Measurements from ENCODE around the gene FOCAD.

The FOCAD gene

DNA sequence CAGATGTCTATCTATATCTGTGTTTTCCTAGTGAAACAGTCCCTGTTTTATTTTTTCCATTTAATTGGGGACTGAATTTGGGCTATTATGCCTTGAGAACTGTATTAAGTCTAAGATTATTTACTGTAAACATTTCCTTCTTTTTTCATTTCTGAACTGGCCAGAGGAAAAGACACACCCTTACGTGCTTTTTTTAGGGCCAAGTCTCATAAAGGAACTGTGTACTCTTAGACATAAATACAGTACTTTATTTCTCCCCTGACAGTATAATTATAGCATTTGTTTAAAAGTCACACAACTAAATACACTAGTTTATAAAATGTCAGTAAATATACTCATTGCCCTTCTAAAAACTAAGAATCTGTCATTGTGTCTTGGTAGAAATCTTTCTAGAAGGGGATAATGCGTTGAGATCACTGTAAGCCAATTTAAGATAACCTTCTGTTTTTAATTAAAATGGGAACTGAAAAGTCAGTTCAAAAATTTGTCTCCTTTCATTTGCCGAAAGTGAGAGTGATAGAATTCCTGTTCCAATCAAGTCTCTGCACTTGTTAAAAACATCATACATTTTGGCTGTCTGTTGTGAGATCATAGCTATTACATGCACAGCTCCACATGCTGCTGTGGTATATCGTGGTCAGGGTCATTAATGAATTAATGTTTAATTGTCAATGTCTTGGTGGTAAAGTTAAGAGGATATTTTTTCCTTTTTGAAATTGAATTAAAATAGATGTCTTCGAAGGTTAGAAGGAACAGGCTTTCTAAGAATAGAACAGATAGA, 132.1 kb downstream of the FOCAD start:
- Histone ChIP-seq H3K9me3 (no peaks in the 10 kb centered on the region), H3K27me3 (no peaks in the 10 kb centered on the region), H3K4me3 (ENCODE audit: low read depth in 1 of 2, low read length in 1 of 2) (no peak overlapping the region), H3K27ac (no peak overlapping the region), H3K4me1 (ENCODE audit: control insufficient read depth in 1 of 2, insufficient read depth in 1 of 2, low read depth in 1 of 2, low read length in 1 of 2) (no peaks in the 10 kb centered on the region), H3K36me3 (no peaks in the 10 kb centered on the region)
- TF ChIP-seq, protein P1, sequence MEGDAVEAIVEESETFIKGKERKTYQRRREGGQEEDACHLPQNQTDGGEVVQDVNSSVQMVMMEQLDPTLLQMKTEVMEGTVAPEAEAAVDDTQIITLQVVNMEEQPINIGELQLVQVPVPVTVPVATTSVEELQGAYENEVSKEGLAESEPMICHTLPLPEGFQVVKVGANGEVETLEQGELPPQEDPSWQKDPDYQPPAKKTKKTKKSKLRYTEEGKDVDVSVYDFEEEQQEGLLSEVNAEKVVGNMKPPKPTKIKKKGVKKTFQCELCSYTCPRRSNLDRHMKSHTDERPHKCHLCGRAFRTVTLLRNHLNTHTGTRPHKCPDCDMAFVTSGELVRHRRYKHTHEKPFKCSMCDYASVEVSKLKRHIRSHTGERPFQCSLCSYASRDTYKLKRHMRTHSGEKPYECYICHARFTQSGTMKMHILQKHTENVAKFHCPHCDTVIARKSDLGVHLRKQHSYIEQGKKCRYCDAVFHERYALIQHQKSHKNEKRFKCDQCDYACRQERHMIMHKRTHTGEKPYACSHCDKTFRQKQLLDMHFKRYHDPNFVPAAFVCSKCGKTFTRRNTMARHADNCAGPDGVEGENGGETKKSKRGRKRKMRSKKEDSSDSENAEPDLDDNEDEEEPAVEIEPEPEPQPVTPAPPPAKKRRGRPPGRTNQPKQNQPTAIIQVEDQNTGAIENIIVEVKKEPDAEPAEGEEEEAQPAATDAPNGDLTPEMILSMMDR (IDR thresholded peaks at IDR 0.05): no peak

GRCh38 chr9:20823051-20823450, 139.0 kb downstream of the FOCAD start:
- no peak overlapping the region for H3K27ac ChIP-seq
- H3K27me3 ChIP-seq: no peaks in the 10 kb centered on the region
- H3K9me3 ChIP-seq: no peaks in the 10 kb centered on the region
- H3K36me3 ChIP-seq: peaks cover 14% of the 10 kb centered on the region
- TF ChIP-seq, protein P1 (IDR thresholded peaks at IDR 0.05): no peak
- no peak overlapping the region for H3K4me3 ChIP-seq (ENCODE audit: low read depth in 1 of 2, low read length in 1 of 2)
- H3K4me1 ChIP-seq (ENCODE audit: control insufficient read depth in 1 of 2, insufficient read depth in 1 of 2, low read depth in 1 of 2, low read length in 1 of 2): no peaks in the 10 kb centered on the region

DNA sequence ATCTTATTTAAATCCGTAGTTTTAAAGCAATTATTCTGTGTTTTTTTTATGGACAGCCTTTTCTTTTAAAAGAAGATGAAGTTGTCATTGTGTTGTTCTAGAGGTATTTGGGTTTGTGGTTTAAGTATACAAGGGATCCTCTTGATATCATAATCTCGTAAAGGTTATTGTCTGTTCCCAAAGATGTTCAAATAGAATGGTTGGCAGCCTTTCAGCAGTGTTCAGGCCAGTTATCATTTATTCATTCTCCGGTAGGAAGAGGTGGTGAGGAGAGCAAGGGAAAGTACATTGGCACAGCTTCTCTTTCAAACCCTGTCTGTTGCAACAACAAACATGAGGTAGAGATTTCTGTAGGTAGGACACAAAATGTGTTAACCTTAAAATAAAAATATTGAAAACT, 147.0 kb downstream of the FOCAD start:
- no peaks in the 10 kb centered on the region for H3K4me1 ChIP-seq (ENCODE audit: control insufficient read depth in 1 of 2, insufficient read depth in 1 of 2, low read depth in 1 of 2, low read length in 1 of 2)
- no peaks in the 10 kb centered on the region for H3K27me3 ChIP-seq
- H3K36me3 ChIP-seq: no peaks in the 10 kb centered on the region
- TF ChIP-seq, protein P1 (IDR thresholded peaks at IDR 0.05): no peak
- H3K27ac ChIP-seq: no peak overlapping the region
- no peak overlapping the region for H3K4me3 ChIP-seq (ENCODE audit: low read depth in 1 of 2, low read length in 1 of 2)
- no peaks in the 10 kb centered on the region for H3K9me3 ChIP-seq

DNA sequence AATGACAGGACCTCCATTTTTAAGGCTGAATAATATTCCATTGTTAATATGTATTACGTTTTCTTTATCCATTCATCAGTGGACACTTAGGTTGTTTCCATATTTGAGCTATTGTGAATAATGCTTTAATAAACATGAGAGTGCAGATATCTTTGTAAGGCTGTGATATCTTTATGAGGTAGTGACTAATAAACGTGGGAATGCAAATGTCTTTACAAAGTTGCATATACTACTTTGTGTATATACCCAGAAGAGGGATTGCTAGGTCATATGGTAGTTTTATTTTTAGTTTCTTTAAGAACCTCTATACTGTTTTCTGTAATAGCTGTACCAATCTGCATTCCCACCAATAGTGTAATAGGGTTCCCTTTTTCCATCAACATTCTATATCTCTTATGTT, 148.7 kb downstream of the FOCAD start:
- no peaks in the 10 kb centered on the region for H3K4me1 ChIP-seq (ENCODE audit: control insufficient read depth in 1 of 2, insufficient read depth in 1 of 2, low read depth in 1 of 2, low read length in 1 of 2)
- H3K27ac ChIP-seq: no peak overlapping the region
- H3K27me3 ChIP-seq: no peaks in the 10 kb centered on the region
- H3K9me3 ChIP-seq: no peaks in the 10 kb centered on the region
- TF ChIP-seq, protein P1 (IDR thresholded peaks at IDR 0.05): no peak
- no peak overlapping the region for H3K4me3 ChIP-seq (ENCODE audit: low read depth in 1 of 2, low read length in 1 of 2)
- no peaks in the 10 kb centered on the region for H3K36me3 ChIP-seq

DNA sequence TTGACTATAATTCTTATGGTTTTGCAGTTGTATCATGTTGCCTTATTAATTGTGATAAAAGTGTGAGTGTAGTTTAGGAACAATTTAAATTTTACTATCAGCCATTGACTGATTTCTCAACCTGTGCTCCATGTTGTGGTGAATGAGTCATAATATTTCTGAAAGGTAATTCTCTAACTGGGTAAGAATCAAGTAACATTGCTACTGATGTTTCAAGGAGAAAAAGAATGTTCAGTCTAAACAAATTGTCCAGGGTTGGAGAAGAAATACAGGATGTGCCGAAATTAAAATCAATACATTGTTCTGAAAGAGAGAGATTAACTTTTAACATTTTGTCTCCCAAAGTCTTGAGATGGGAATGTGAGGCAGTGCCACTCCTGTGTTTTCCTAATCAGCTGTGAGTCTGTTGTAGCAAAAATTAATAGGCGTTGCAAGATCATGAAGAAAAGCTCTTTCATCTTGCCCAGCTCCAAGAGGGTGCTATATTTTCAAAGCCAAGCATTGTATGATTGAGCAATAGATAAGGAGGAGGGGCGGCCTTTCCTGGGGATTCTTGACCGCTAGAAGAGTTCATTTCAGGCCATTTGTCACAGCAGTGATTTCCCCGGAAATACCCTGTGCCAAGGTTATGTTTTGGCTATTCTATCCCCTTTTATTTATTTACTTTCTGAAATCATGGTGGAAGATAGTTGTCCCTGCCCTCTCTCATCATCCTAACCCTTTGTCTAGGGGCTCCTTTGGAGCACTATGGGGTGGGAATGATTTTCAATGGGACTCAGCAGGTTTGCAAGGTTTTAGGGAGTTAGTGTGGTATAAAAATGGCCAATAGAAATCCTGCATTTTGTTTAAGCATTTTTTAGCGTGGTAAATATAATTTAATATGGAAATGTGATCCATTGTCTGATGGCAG, 151.6 kb downstream of the FOCAD start:
- Histone ChIP-seq H3K9me3 (no peaks in the 10 kb centered on the region), H3K36me3 (no peaks in the 10 kb centered on the region), H3K4me1 (ENCODE audit: control insufficient read depth in 1 of 2, insufficient read depth in 1 of 2, low read depth in 1 of 2, low read length in 1 of 2) (no peaks in the 10 kb centered on the region), H3K27ac (no peak overlapping the region), H3K4me3 (ENCODE audit: low read depth in 1 of 2, low read length in 1 of 2) (no peak overlapping the region), H3K27me3 (no peaks in the 10 kb centered on the region)
- TF ChIP-seq, protein P1 (IDR thresholded peaks at IDR 0.05): no peak

Data from neutrophil (primary cell).